ENCODE data around the gene DIS3L2. TPM values are rescaled to one million over a fixed set of nuclear protein-coding genes. Genes with fewer than 3 reads are reported as not detected.

Gene DIS3L2
- total RNA-seq, 1 experiment from 2014 or later = 39.1 TPM

DNA sequence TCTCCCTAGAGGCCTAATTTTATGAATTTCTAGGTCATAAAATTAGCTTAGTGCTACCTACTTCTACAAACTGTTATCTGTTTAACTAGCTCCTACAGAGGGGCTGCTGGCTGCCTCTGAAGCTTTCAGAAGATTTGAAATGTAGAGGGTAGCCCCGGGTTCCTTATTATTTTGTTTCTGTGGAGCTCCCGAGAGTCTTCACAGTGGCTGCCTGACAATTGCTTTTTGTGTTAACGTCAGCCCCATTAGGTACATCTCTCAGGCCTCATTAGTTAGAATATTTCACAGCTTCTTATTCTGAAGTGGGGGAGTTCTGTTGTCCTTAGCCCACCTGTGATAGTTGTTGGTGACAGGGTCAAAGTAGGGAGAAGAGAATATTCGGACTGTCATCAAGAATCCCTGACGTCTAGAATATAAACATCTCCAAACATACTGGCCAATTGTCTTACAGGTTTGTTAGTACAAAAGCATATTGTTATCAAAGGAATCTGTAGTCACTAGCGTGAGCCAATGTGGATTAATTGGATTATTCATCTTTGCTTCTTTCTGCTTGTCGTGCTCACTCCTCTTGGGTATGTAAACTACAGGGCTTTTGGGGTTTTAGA is 77.5 kb downstream of the DIS3L2 start:
- 0 out of 2 replicates have a peak, but pooled peaks cover 3% of the 10 kb centered on the region for H3K79me2 ChIP-seq (ENCODE audit: low read depth)
- H3F3A ChIP-seq (ENCODE audit: insufficient read depth, low read depth) = no peaks in the 10 kb centered on the region
- H3K4me1 ChIP-seq (replicated peaks; ENCODE audit: insufficient read depth) = no peaks in the 10 kb centered on the region
- H2AFZ ChIP-seq = no peak overlapping the region
- no peak overlapping the region for H3K27ac ChIP-seq
- H3K4me2 ChIP-seq = no peak overlapping the region
- no peak for TF ChIP-seq EZH2 (IDR thresholded peaks at IDR 0.05; ENCODE audit: low read depth)
- TF ChIP-seq, protein P1, sequence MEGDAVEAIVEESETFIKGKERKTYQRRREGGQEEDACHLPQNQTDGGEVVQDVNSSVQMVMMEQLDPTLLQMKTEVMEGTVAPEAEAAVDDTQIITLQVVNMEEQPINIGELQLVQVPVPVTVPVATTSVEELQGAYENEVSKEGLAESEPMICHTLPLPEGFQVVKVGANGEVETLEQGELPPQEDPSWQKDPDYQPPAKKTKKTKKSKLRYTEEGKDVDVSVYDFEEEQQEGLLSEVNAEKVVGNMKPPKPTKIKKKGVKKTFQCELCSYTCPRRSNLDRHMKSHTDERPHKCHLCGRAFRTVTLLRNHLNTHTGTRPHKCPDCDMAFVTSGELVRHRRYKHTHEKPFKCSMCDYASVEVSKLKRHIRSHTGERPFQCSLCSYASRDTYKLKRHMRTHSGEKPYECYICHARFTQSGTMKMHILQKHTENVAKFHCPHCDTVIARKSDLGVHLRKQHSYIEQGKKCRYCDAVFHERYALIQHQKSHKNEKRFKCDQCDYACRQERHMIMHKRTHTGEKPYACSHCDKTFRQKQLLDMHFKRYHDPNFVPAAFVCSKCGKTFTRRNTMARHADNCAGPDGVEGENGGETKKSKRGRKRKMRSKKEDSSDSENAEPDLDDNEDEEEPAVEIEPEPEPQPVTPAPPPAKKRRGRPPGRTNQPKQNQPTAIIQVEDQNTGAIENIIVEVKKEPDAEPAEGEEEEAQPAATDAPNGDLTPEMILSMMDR (conservative IDR thresholded peaks at IDR 0.05) = no peak
- no peaks in the 10 kb centered on the region for H4K20me1 ChIP-seq (ENCODE audit: insufficient read depth)
- CTCF ChIA-PET = no interaction called here
- H3K9me2 ChIP-seq (ENCODE audit: insufficient read depth) = no peaks in the 10 kb centered on the region
- DNase-seq = no peak
- H3K4me3 ChIP-seq = no peak overlapping the region
- peaks cover 5% of the 10 kb centered on the region; the same call in 1 of the 2 replicates for H3K36me3 ChIP-seq (ENCODE audit: low read depth)
- H3K27me3 ChIP-seq (ENCODE audit: insufficient read depth, low read depth) = no peaks in the 10 kb centered on the region
- POLR2A ChIA-PET (ENCODE audit: unreplicated experiment) = no interaction called here
- intact Hi-C loops (cut with micrococcal nuclease; ENCODE audit: unreplicated experiment) = no loop called here
- H3K9me3 ChIP-seq (ENCODE audit: insufficient read depth, low read depth) = no peaks in the 10 kb centered on the region
- BruUV-seq (replicated peaks) = no TSS peak

DNA sequence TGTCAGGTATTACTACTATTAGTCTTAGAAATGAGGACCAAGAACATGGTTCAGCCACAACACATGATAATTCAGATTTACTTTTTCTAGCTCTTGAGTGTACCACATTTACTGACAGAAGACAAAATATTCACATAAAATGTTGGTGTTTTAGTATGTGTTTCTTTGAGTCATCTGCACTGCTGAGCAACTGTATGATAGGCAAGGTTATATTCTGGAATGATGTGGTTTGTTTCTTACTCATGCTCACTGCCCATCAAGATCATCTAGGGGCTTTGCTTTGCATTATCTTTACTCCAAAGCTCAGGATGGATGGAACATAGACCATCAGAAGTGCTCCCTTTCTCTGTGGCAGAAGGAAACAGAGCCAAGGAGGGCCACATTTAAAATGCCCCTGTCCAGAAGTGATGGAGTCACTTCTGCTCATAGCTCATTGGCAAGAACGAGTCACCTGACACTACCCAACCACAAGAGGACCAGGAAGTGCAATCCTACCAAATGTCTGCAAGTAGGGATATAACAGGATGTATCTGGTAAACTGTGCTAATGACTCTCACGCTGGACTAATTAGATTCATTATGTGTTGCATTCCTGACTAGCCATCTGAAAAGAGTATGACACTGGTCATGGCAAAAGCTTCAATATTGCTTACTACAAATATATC is 81.5 kb downstream of the DIS3L2 start:
- intact Hi-C loops (cut with micrococcal nuclease; ENCODE audit: unreplicated experiment) = no loop called here
- no peaks in the 10 kb centered on the region for H4K20me1 ChIP-seq (ENCODE audit: insufficient read depth)
- H3K27me3 ChIP-seq (ENCODE audit: insufficient read depth, low read depth) = no peaks in the 10 kb centered on the region
- no peaks in the 10 kb centered on the region for H3K79me2 ChIP-seq (ENCODE audit: low read depth)
- POLR2A ChIA-PET (ENCODE audit: unreplicated experiment) = interaction anchor here (0.6 kb wide), 1 partner anchor 9 kb away, joined by 3 read pairs; no protein-coding TSS in a partner anchor
- no TSS peak for BruUV-seq (replicated peaks)
- no peaks in the 10 kb centered on the region for H3K4me1 ChIP-seq (replicated peaks; ENCODE audit: insufficient read depth)
- no peak overlapping the region for H3K27ac ChIP-seq
- H3K9me3 ChIP-seq (ENCODE audit: insufficient read depth, low read depth) = no peaks in the 10 kb centered on the region
- no peak overlapping the region for H3K4me2 ChIP-seq
- TF ChIP-seq EZH2 (IDR thresholded peaks at IDR 0.05; ENCODE audit: low read depth) = no peak
- TF ChIP-seq, protein P1 (conservative IDR thresholded peaks at IDR 0.05) = no peak
- H3F3A ChIP-seq (ENCODE audit: insufficient read depth, low read depth) = no peaks in the 10 kb centered on the region
- H3K4me3 ChIP-seq = no peak overlapping the region
- no peak for DNase-seq
- H3K9me2 ChIP-seq (ENCODE audit: insufficient read depth) = no peaks in the 10 kb centered on the region
- 0 out of 2 replicates have a peak, but pooled peaks cover 5% of the 10 kb centered on the region for H3K36me3 ChIP-seq (ENCODE audit: low read depth)
- CTCF ChIA-PET = no interaction called here
- H2AFZ ChIP-seq = no peak overlapping the region

DNA sequence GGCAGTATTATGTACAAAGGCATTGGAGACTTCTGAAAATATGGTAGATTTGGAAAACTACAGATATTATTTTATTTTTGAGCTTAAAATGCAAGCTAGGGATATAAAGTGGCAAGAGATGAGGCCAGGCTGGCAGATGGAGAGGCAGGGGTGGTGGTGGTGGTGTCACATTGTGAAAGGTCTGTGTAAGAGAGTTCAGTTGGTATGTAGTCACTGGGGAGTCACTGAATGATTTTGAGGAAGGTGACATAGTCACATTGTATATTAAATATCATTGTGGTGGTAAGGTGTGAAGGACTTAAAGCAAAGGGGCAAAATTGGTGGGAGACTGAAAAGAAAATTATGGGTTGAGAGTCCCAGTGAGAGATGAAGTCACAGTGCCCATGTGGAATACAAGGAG is 82.5 kb downstream of the DIS3L2 start:
- no peak overlapping the region for H3K4me2 ChIP-seq
- ChIA-PET POLR2A (ENCODE audit: unreplicated experiment) (no interaction called here), CTCF (no interaction called here)
- H3K9me2 ChIP-seq (ENCODE audit: insufficient read depth) = no peaks in the 10 kb centered on the region
- no peak overlapping the region for H2AFZ ChIP-seq
- intact Hi-C loops (cut with micrococcal nuclease; ENCODE audit: unreplicated experiment) = no loop called here
- TF ChIP-seq, protein P1 (conservative IDR thresholded peaks at IDR 0.05) = no peak
- no peak for TF ChIP-seq EZH2 (IDR thresholded peaks at IDR 0.05; ENCODE audit: low read depth)
- no peaks in the 10 kb centered on the region for H4K20me1 ChIP-seq (ENCODE audit: insufficient read depth)
- no TSS peak for BruUV-seq (replicated peaks)
- H3K27me3 ChIP-seq (ENCODE audit: insufficient read depth, low read depth) = no peaks in the 10 kb centered on the region
- no peak for DNase-seq
- no peaks in the 10 kb centered on the region for H3K4me1 ChIP-seq (replicated peaks; ENCODE audit: insufficient read depth)
- 0 out of 2 replicates have a peak, but pooled peaks cover 5% of the 10 kb centered on the region for H3K36me3 ChIP-seq (ENCODE audit: low read depth)
- no peaks in the 10 kb centered on the region for H3K79me2 ChIP-seq (ENCODE audit: low read depth)
- H3K4me3 ChIP-seq = no peak overlapping the region
- H3F3A ChIP-seq (ENCODE audit: insufficient read depth, low read depth) = no peaks in the 10 kb centered on the region
- H3K9me3 ChIP-seq (ENCODE audit: insufficient read depth, low read depth) = no peaks in the 10 kb centered on the region
- H3K27ac ChIP-seq = no peak overlapping the region
